K562 (cell line): ENCODE results near the gene ABAT. TPM values are rescaled to one million over a fixed set of nuclear protein-coding genes. Genes with fewer than 3 reads are reported as not detected.

Experiments used
- ATAC-seq: fragments of 200-7000 bp; cut with Tn5 transposase; 3 replicates; pipeline ENCODE4 v1.9.1; 2020; ENCODE audit warnings: moderate library complexity
- BruUV-seq: library from RNA; stranded (reverse); fragments of 400-500 nt; replicated peaks from 2 replicates; lab custom pipeline; 2021; lab: Mats Ljungman, UMichigan
- CTCF ChIA-PET: fragments of 300-600 bp; formaldehyde crosslinking; extraction: SDS; loops from one replicate; lab custom pipeline; 2021; ENCODE audit warnings: low intra/inter-chr PET ratio; lab: Yijun Ruan, JAX
- POLR2A ChIA-PET: fragments of 300-600, 350-650 bp; sonication (Branson Sonifier 250); formaldehyde crosslinking; extraction: SDS; loops from one replicate; lab custom pipeline; 2021; ENCODE audit warnings: antibody characterized with exemption, inconsistent platforms; lab: Yijun Ruan, JAX
- DNase-seq, 4 experiments: peaks; one replicate each; pipeline versions ENCODE4 v3.0.0 to v3.0.0-alpha.2; 2011 to 2018; ENCODE audit warnings: low spot score in 3 of 4, mixed read lengths in 3 of 4; ENCODE audit errors: extremely low read depth in 1 of 4
- FAIRE-seq: peaks from 2 replicates; lab custom pipeline; 2011; peaks lifted over from hg19 to GRCh38; lab: Jason Lieb, UNC
- H2AFZ ChIP-seq: 2 replicates; pipeline ENCODE4 v1.6.0; 2011; ENCODE audit warnings: low read depth, low read length, control low read depth, inconsistent platforms
- H3K27ac ChIP-seq: fragments of 200-600 bp; 3 replicates; pipeline ENCODE4 v1.8.0; 2011; ENCODE audit warnings: low read depth, mild to moderate bottlenecking, control low read depth, inconsistent platforms, low read length, moderate library complexity, mixed read lengths; ENCODE audit errors: extremely low read depth
- H3K27me3 ChIP-seq, 2 experiments: fragments of 300-600 bp in 1 of 2; 2 replicates in 1 of 2; 3 replicates in 1 of 2; pipeline versions ENCODE4 v1.6.0 to v1.8.0; 2011; ENCODE audit warnings: inconsistent platforms in 2 of 2, low read length in 2 of 2, mild to moderate bottlenecking in 1 of 2, mixed read lengths in 1 of 2, moderate library complexity in 1 of 2; ENCODE audit not compliant: control insufficient read depth in 2 of 2, insufficient read depth in 2 of 2
- H3K36me3 ChIP-seq: fragments of 300-600 bp; 3 replicates; pipeline ENCODE4 v1.8.0; 2011; ENCODE audit warnings: mild to moderate bottlenecking, low read length, inconsistent platforms; ENCODE audit not compliant: control insufficient read depth, insufficient read depth
- H3K4me1 ChIP-seq, 2 experiments: fragments of 200-600 bp in 1 of 2; replicated peaks in 1 of 2; 2 replicates in 1 of 2; 3 replicates in 1 of 2; pipeline versions ENCODE4 v1.5.1 to v1.8.0; 2011; ENCODE audit warnings: inconsistent platforms in 2 of 2, low read length in 2 of 2, mild to moderate bottlenecking in 1 of 2, mixed read lengths in 1 of 2, moderate library complexity in 1 of 2; ENCODE audit not compliant: control insufficient read depth in 2 of 2, insufficient read depth in 2 of 2
- H3K4me2 ChIP-seq: 2 replicates; pipeline ENCODE4 v1.6.1; 2011; ENCODE audit warnings: low read length, control low read depth, inconsistent platforms, mixed read lengths; ENCODE audit not compliant: insufficient read depth
- H3K4me3 ChIP-seq: fragments of 200-600 bp; sonication (generic), shearing (Covaris generic); 2 replicates; pipeline ENCODE4 v1.5.1; 2016; ENCODE audit warnings: control low read depth, inconsistent platforms
- H3K79me2 ChIP-seq: fragments of 200-600 bp; 3 replicates; pipeline ENCODE4 v1.8.0; 2011; ENCODE audit warnings: low read length, inconsistent platforms; ENCODE audit not compliant: control insufficient read depth, insufficient read depth
- H3K9ac ChIP-seq, 2 experiments: 2 replicates each; pipeline versions ENCODE4 v1.6.0 to v1.6.1; 2011; ENCODE audit warnings: low read depth in 2 of 2, low read length in 2 of 2, control low read depth in 1 of 2, inconsistent platforms in 1 of 2, mild to moderate bottlenecking in 1 of 2, mixed read lengths in 1 of 2; ENCODE audit not compliant: insufficient read depth in 1 of 2
- H3K9me1 ChIP-seq: one replicate; pipeline ENCODE4 v1.6.0; 2011; ENCODE audit warnings: inconsistent platforms, mild to moderate bottlenecking, low read length, moderate library complexity; ENCODE audit not compliant: control insufficient read depth, insufficient read depth
- H3K9me3 ChIP-seq: replicated peaks from 2 replicates; pipeline ENCODE4 v1.5.1; 2011; ENCODE audit warnings: low read depth, low read length, inconsistent platforms; ENCODE audit not compliant: control insufficient read depth, insufficient read depth
- H4K20me1 ChIP-seq: replicated peaks from 2 replicates; pipeline ENCODE4 v1.6.1; 2011; ENCODE audit warnings: low read length, inconsistent platforms, mixed read lengths; ENCODE audit not compliant: control insufficient read depth, insufficient read depth
- DDX20 ChIP-seq: fragments of 450-650 bp; IDR thresholded peaks from 2 replicates; pipeline ENCODE4 v1.6.1; 2016; ENCODE audit warnings: missing genetic modification characterization, low read depth, mild to moderate bottlenecking, missing compliant biosample characterization, moderate library complexity
- RBM14 ChIP-seq: fragments of 200-400 bp; formaldehyde crosslinking; IDR thresholded peaks from 2 replicates; pipeline ENCODE4 v1.6.1; 2018; ENCODE audit warnings: low read depth, mild to moderate bottlenecking, low read length, moderate library complexity, borderline replicate concordance; ENCODE audit not compliant: insufficient read depth
- RBM25 ChIP-seq: fragments of 200-400 bp; formaldehyde crosslinking; IDR thresholded peaks from 2 replicates; pipeline ENCODE4 v1.6.1; 2018; ENCODE audit warnings: low read length, low read depth, moderate library complexity; ENCODE audit not compliant: severe bottlenecking
- ZNF282 ChIP-seq: sonication (generic); formaldehyde crosslinking; IDR thresholded peaks from 2 replicates; pipeline ENCODE4 v1.8.1; 2023; ENCODE audit warnings: missing genetic modification reagents
- WGBS: fragments of 100-300 bp; shearing (Covaris generic); methylation state at CpG from one replicate; pipeline ENCODE4 v1.1.6; 2016; ENCODE audit warnings: low coverage, mixed read lengths; ENCODE audit not compliant: insufficient coverage; ENCODE audit errors: missing lambda C conversion rate; 5-methylcytosine and 5-hydroxymethylcytosine counted together
- in situ Hi-C: fragments of 300-500 bp; cut with MboI; formaldehyde crosslinking; loops from 4 replicates; pipeline ENCODE4 v1.15.0; 2018; ENCODE audit warnings: inconsistent platforms, mixed read lengths
- intact Hi-C: fragments of 100-400 bp; cut with micrococcal nuclease; formaldehyde crosslinking; loops from 2 replicates; pipeline ENCODE4 v1.14.2; 2022
- polyA plus RNA-seq, 8 experiments: library from polyadenylated mRNA; depleted of rRNA in 4 of 8; stranded (reverse) in 5 of 8; unstranded in 3 of 8; fragments of >200 nt; fragmentation: Nextera tagmentation in 2 of 8; fragmentation: Illumina TruSeq in 1 of 8; extraction: Ambion mirVana in 2 of 8; extraction: Trizol in 1 of 8; gene quantifications; 2 replicates each; pipeline versions ENCODE4 v1.2.1 to v1.2.3, GENCODE V29; 2011 to 2014; ENCODE audit warnings: inconsistent platforms in 1 of 8, missing spikeins in 1 of 8
- total RNA-seq, 7 experiments: library from RNA; depleted of rRNA in 6 of 7; stranded (reverse); fragments of >200 nt in 6 of 7; fragmentation: Illumina TruSeq in 2 of 7; extraction: Trizol in 2 of 7; gene quantifications; 2 replicates each; pipeline versions ENCODE4 v1.2.1 to v1.2.3, GENCODE V29; 2011 to 2021; ENCODE audit warnings: low replicate concordance in 1 of 7
- TF ChIP-seq, protein P1 (sequence below): fragments of 250-450 bp; sonication (Bioruptor Pico); IDR thresholded peaks from 2 replicates; pipeline ENCODE4 v1.8.0; 2022; ENCODE audit warnings: inconsistent platforms, mild to moderate bottlenecking, moderate library complexity, borderline replicate concordance
- TF ChIP-seq, protein P2 (sequence below): fragments of 450-650 bp; conservative IDR thresholded peaks from 2 replicates; pipeline ENCODE4 v1.6.1; 2016; ENCODE audit warnings: missing genetic modification characterization, low read depth, mild to moderate bottlenecking, missing compliant biosample characterization, moderate library complexity
- TF ChIP-seq, protein P3 (sequence below): fragments of 450-650 bp; IDR thresholded peaks from 2 replicates; pipeline ENCODE4 v1.7.1; 2018; ENCODE audit warnings: mild to moderate bottlenecking, low read depth; ENCODE audit not compliant: partially characterized antibody

The ABAT gene
- total and polyA plus RNA-seq, 9 of the 15 experiments (the other 6 are each of a cell fraction or from before 2014, with no cell fraction given), result 0.01 to 0.49 (median 0.10) TPM

DNA sequence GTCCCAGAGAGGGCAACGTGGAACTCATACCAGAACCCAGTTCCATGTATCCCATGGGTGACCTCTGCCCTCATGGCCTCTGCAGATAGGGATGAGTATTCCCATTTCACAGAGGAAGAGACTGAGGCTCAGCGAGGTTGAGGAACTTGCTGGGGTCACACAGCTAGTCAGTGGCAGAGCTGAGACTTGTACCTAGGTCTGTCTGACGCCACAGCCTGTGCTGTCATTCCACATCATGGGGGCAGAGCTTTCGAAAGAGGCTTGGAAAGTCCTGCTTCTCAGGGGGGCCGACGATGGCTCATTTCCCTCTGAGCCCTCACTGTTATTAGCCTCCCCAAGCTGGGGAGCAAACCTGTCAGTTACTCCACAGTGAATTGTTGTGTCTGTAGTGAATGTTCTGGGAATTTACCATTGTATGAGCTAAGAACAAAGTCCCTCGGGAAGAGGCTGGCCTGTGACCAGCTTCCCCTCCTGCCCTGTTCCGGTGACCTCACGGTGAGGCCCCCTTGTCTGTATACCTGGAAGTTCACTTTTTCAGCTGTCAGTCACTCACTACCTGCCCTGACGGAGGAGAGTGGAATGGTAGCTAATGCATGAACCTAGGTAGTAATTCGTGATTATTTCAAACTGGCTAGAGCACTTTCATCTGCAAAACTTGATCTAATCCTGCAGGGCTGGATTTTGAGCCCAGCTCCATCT lies 44.0 kb upstream of the ABAT start:
- Histone ChIP-seq H3K79me2 (no peaks in the 10 kb centered on the region), H3K27ac (no peak overlapping the region), H3K9me3 (no peaks in the 10 kb centered on the region), H2AFZ (no peak overlapping the region), H4K20me1 (0 out of 2 replicates have a peak, but pooled peaks cover 8% of the 10 kb centered on the region), H3K36me3 (peaks cover 92% of the 10 kb centered on the region; the same call in 2 of the 3 replicates), H3K9ac (no peak overlapping the region), H3K4me1 (peaks cover 3% of the 10 kb centered on the region in 2 experiments; a peak in 4 of 5 replicates), H3K4me3 (no peak overlapping the region), H3K4me2 (no peak overlapping the region), H3K9me1 (no peaks in the 10 kb centered on the region), H3K27me3 (no peaks in the 10 kb centered on the region)
- CTCF ChIA-PET, result no interaction called here
- no peak for FAIRE-seq
- BruUV-seq, result no TSS peak
- no peak for DNase-seq
- TF ChIP-seq RBM25 (peak; percentile 51), RBM14 (no peak)
- 92% methylated on average over 11 of the region's 11 CpGs for WGBS
- intact Hi-C loops, result no loop called here
- in situ Hi-C loops, result no loop called here
- ATAC-seq, result no peak
- POLR2A ChIA-PET, result interaction anchor here (0.6 to 1.4 kb wide), 4 partner anchors 12 to 1926 kb away, joined by 3 to 4 read pairs (median 3); no protein-coding TSS in a partner anchor

DNA sequence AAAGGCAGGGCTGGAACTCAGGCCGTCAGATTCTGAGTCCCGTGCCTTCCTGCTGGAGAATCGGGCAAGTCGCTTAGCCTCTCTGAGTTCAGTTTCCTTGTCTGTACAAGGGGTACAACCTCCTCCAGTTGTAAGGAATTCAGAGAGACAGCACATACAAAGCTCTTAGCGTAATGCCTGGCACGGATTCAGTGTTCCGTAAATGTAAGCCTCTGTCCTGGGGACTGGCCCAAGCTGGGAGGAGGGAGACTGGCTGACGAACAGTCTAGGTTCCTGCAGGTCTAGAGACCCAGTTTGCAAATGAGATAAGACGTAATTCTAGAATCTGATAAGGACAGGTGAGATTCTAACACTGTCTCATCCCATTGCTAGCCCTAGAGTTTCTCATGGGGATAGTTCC lies 43.0 kb upstream of the ABAT start:
- CTCF ChIA-PET, result no interaction called here
- WGBS, result 91% methylated on average over 9 of the region's 9 CpGs
- BruUV-seq, result no TSS peak
- no peak for TF ChIP-seq ZNF282 (CRISPR knock-in tag)
- TF ChIP-seq, protein P1, sequence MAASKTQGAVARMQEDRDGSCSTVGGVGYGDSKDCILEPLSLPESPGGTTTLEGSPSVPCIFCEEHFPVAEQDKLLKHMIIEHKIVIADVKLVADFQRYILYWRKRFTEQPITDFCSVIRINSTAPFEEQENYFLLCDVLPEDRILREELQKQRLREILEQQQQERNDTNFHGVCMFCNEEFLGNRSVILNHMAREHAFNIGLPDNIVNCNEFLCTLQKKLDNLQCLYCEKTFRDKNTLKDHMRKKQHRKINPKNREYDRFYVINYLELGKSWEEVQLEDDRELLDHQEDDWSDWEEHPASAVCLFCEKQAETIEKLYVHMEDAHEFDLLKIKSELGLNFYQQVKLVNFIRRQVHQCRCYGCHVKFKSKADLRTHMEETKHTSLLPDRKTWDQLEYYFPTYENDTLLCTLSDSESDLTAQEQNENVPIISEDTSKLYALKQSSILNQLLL (CRISPR knock-in tag), result no peak
- no peak for TF ChIP-seq DDX20
- TF ChIP-seq, protein P2, sequence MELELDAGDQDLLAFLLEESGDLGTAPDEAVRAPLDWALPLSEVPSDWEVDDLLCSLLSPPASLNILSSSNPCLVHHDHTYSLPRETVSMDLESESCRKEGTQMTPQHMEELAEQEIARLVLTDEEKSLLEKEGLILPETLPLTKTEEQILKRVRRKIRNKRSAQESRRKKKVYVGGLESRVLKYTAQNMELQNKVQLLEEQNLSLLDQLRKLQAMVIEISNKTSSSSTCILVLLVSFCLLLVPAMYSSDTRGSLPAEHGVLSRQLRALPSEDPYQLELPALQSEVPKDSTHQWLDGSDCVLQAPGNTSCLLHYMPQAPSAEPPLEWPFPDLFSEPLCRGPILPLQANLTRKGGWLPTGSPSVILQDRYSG (tag), result no peak
- TF ChIP-seq, protein P3, sequence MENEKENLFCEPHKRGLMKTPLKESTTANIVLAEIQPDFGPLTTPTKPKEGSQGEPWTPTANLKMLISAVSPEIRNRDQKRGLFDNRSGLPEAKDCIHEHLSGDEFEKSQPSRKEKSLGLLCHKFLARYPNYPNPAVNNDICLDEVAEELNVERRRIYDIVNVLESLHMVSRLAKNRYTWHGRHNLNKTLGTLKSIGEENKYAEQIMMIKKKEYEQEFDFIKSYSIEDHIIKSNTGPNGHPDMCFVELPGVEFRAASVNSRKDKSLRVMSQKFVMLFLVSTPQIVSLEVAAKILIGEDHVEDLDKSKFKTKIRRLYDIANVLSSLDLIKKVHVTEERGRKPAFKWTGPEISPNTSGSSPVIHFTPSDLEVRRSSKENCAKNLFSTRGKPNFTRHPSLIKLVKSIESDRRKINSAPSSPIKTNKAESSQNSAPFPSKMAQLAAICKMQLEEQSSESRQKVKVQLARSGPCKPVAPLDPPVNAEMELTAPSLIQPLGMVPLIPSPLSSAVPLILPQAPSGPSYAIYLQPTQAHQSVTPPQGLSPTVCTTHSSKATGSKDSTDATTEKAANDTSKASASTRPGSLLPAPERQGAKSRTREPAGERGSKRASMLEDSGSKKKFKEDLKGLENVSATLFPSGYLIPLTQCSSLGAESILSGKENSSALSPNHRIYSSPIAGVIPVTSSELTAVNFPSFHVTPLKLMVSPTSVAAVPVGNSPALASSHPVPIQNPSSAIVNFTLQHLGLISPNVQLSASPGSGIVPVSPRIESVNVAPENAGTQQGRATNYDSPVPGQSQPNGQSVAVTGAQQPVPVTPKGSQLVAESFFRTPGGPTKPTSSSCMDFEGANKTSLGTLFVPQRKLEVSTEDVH, result no peak

More for the DNA sequence above, 43.0 kb upstream of the ABAT start:
- H3K36me3 ChIP-seq, result peaks cover 91% of the 10 kb centered on the region; the same call in 2 of the 3 replicates
- POLR2A ChIA-PET, result no interaction called here
- FAIRE-seq (no peak), ATAC-seq (no peak), DNase-seq (no peak)
- no peak overlapping the region for H2AFZ ChIP-seq
- 0 out of 2 replicates have a peak, but pooled peaks cover 8% of the 10 kb centered on the region for H4K20me1 ChIP-seq
- peaks cover 3% of the 10 kb centered on the region in 2 experiments; a peak in 4 of 5 replicates for H3K4me1 ChIP-seq
- no peaks in the 10 kb centered on the region for H3K9me3 ChIP-seq
- no peaks in the 10 kb centered on the region for H3K9me1 ChIP-seq
- no peak overlapping the region for H3K9ac ChIP-seq
- intact Hi-C loops (no loop called here), in situ Hi-C loops (no loop called here)
- H3K4me2 ChIP-seq, result no peak overlapping the region
- H3K4me3 ChIP-seq, result no peak overlapping the region
- H3K27ac ChIP-seq, result no peak overlapping the region
- no peaks in the 10 kb centered on the region for H3K79me2 ChIP-seq
- H3K27me3 ChIP-seq, result no peaks in the 10 kb centered on the region
